ENCODE results near the gene DYRK1B.
A peak's percentile ranks its signal among the peaks of the same experiment; 100 is the strongest.
"Not testable (repeated sequence)": the region's sequence is repeated elsewhere in the genome, so short reads cannot be mapped to it uniquely, and the experiment has no call there.

The DYRK1B gene

GRCh38 chr19:39833464-39834286 lies at the start of gene DYRK1B:
TSS of gene DYRK1B (minus strand) at chr19:39834162. CDS start at chr19:39831867, 2,295 bp downstream.
- peak; percentile 91 to 93 for DNase-seq (ENCODE audit: low read depth in 2 of 2)

- not testable (repeated sequence) for DNase-seq (ENCODE audit: low read depth in 2 of 2)
These were observed 48.7 kb upstream of the DYRK1B start for GRCh38 chr19:39882645-39883044.

GRCh38 chr19:39881495-39882110 lies 47.6 kb upstream of the DYRK1B start:
- DNase-seq (ENCODE audit: low read depth in 2 of 2), result not testable (repeated sequence)

GRCh38 chr19:39880241-39880640 lies 46.3 kb upstream of the DYRK1B start:
- not testable (repeated sequence) for DNase-seq (ENCODE audit: low read depth in 2 of 2)

GRCh38 chr19:39879796-39880195 lies 45.8 kb upstream of the DYRK1B start:
- not testable (repeated sequence) for DNase-seq (ENCODE audit: low read depth in 2 of 2)

GRCh38 chr19:39878866-39879265 lies 44.9 kb upstream of the DYRK1B start:
- not testable (repeated sequence) for DNase-seq (ENCODE audit: low read depth in 2 of 2)

- no peak for DNase-seq (ENCODE audit: low read depth in 2 of 2)
These were observed 44.4 kb upstream of the DYRK1B start for GRCh38 chr19:39878398-39878797.

- not testable (repeated sequence) for DNase-seq (ENCODE audit: low read depth in 2 of 2)
These were observed 44.0 kb upstream of the DYRK1B start for GRCh38 chr19:39877982-39878381.

- DNase-seq (ENCODE audit: low read depth in 2 of 2), result not testable (repeated sequence)
These were observed 43.5 kb upstream of the DYRK1B start for GRCh38 chr19:39877488-39877887.

- DNase-seq (ENCODE audit: low read depth in 2 of 2), result not testable (repeated sequence)
These were observed 42.5 kb upstream of the DYRK1B start for GRCh38 chr19:39876486-39876885.

GRCh38 chr19:39875401-39875864 lies 41.5 kb upstream of the DYRK1B start:
- DNase-seq (ENCODE audit: low read depth in 2 of 2), result not testable (repeated sequence)

GRCh38 chr19:39874404-39874803 lies 40.4 kb upstream of the DYRK1B start:
- no peak for DNase-seq (ENCODE audit: low read depth in 2 of 2)

- no peak for DNase-seq (ENCODE audit: low read depth in 2 of 2)
These were observed 39.4 kb upstream of the DYRK1B start for GRCh38 chr19:39873385-39873784.

GRCh38 chr19:39871886-39872866 lies 38.2 kb upstream of the DYRK1B start:
- DNase-seq (ENCODE audit: low read depth in 2 of 2), result no peak

GRCh38 chr19:39871362-39871761 lies 37.4 kb upstream of the DYRK1B start:
- no peak for DNase-seq (ENCODE audit: low read depth in 2 of 2)

GRCh38 chr19:39870171-39870971 lies 36.4 kb upstream of the DYRK1B start:
- no peak for DNase-seq (ENCODE audit: low read depth in 2 of 2)

GRCh38 chr19:39867952-39868351 lies 34.0 kb upstream of the DYRK1B start:
- no peak for DNase-seq (ENCODE audit: low read depth in 2 of 2)

- DNase-seq (ENCODE audit: low read depth in 2 of 2), result no peak
These were observed 33.2 kb upstream of the DYRK1B start for GRCh38 chr19:39867133-39867532.

GRCh38 chr19:39865953-39866352 lies 32.0 kb upstream of the DYRK1B start:
- no peak for DNase-seq (ENCODE audit: low read depth in 2 of 2)

GRCh38 chr19:39865186-39865585 lies 31.2 kb upstream of the DYRK1B start:
- no peak for DNase-seq (ENCODE audit: low read depth in 2 of 2)

- no peak for DNase-seq (ENCODE audit: low read depth in 2 of 2)
These were observed 30.2 kb upstream of the DYRK1B start for GRCh38 chr19:39864118-39864517.

All from stimulated activated CD8-positive, alpha-beta memory T cell treated with anti-CD3 and anti-CD28 coated beads, Interleukin-15, amount 100 ng/mL, for 4 hours (primary cell).